Activated naive CD4-positive, alpha-beta T cell treated with anti-CD3 and anti-CD28 coated beads for 36 hours (primary cell): Measurements from ENCODE around the gene CDKN2C. TPM values are rescaled to one million over a fixed set of nuclear protein-coding genes. Genes with fewer than 3 reads are reported as not detected.
"Not testable (repeated sequence)": the region's sequence is repeated elsewhere in the genome, so short reads cannot be mapped to it uniquely, and the experiment has no call there.

ENCODE experiments used
- CTCF ChIA-PET: fragments of 350-600 bp; sonication (Branson Sonifier 250); formaldehyde crosslinking; loops from one replicate; lab custom pipeline; 2021; ENCODE audit warnings: antibody characterized with exemption; lab: Charles Lee
- DNase-seq: peaks from one replicate; pipeline ENCODE4 v3.0.0-alpha.2; 2020
- H3K27ac Mint-ChIP-seq: one replicate; pipeline ENCODE4 v1.8.0; 2021; ENCODE audit warnings: mild to moderate bottlenecking, mixed read lengths
- H3K27me3 Mint-ChIP-seq: one replicate; pipeline ENCODE4 v1.8.0; 2021; ENCODE audit warnings: low read depth, mixed read lengths
- H3K36me3 Mint-ChIP-seq: one replicate; pipeline ENCODE4 v1.8.0; 2021; ENCODE audit warnings: low read depth, mixed read lengths
- H3K4me1 Mint-ChIP-seq: one replicate; pipeline ENCODE4 v1.8.0; 2021; ENCODE audit warnings: low read depth, mixed read lengths
- H3K4me3 Mint-ChIP-seq: one replicate; pipeline ENCODE4 v1.8.0; 2021; ENCODE audit warnings: mild to moderate bottlenecking, moderate library complexity, mixed read lengths
- H3K9me3 Mint-ChIP-seq: one replicate; pipeline ENCODE4 v1.8.0; 2021; ENCODE audit warnings: mixed read lengths
- intact Hi-C: fragments of 100-400 bp; cut with micrococcal nuclease; formaldehyde crosslinking; loops from one replicate; pipeline ENCODE4 v1.15.1; 2023
- total RNA-seq, 2 experiments: library from RNA; stranded (reverse); gene quantifications; one replicate each; pipeline ENCODE4 v1.2.3, GENCODE V29; 2021

CDKN2C gene
- total RNA-seq, 2 experiments from 2014 or later: 13.5 to 14.4 TPM

- intact Hi-C loops: no loop called here
- H3K36me3 Mint-ChIP-seq: no peaks in the 10 kb centered on the region
- DNase-seq: no peak
- no peak overlapping the region for H3K27ac Mint-ChIP-seq
- peaks cover 20% of the 10 kb centered on the region for H3K27me3 Mint-ChIP-seq
- H3K4me1 Mint-ChIP-seq: peaks cover 7% of the 10 kb centered on the region
- H3K4me3 Mint-ChIP-seq: no peak overlapping the region
- no peaks in the 10 kb centered on the region for H3K9me3 Mint-ChIP-seq
- CTCF ChIA-PET: no interaction called here
These were observed 13.3 kb downstream of the CDKN2C start for GRCh38 chr1:50983219-50983802.

- H3K4me1 Mint-ChIP-seq: no peaks in the 10 kb centered on the region
- H3K27me3 Mint-ChIP-seq: peaks cover 10% of the 10 kb centered on the region
- intact Hi-C loops: no loop called here
- DNase-seq: no peak
- CTCF ChIA-PET: no interaction called here
- no peaks in the 10 kb centered on the region for H3K9me3 Mint-ChIP-seq
- H3K4me3 Mint-ChIP-seq: no peak overlapping the region
- H3K27ac Mint-ChIP-seq: no peak overlapping the region
- H3K36me3 Mint-ChIP-seq: no peaks in the 10 kb centered on the region
These were observed 15.0 kb downstream of the CDKN2C start for GRCh38 chr1:50985094-50985493.

GRCh38 chr1:50986653-50987052 lies 16.6 kb downstream of the CDKN2C start:
- no peaks in the 10 kb centered on the region for H3K9me3 Mint-ChIP-seq
- intact Hi-C loops: no loop called here
- CTCF ChIA-PET: interaction anchor here (0.6 to 0.7 kb wide), 3 partner anchors 19 to 409 kb away, joined by 3 to 5 read pairs (median 3); no protein-coding TSS in a partner anchor
- H3K27me3 Mint-ChIP-seq: peaks cover 10% of the 10 kb centered on the region
- H3K4me1 Mint-ChIP-seq: no peaks in the 10 kb centered on the region
- no peak overlapping the region for H3K27ac Mint-ChIP-seq
- no peak overlapping the region for H3K4me3 Mint-ChIP-seq
- no peaks in the 10 kb centered on the region for H3K36me3 Mint-ChIP-seq
- no peak for DNase-seq

GRCh38 chr1:50989694-50990093 lies 19.6 kb downstream of the CDKN2C start:
- Mint-ChIP-seq H3K9me3 (no peaks in the 10 kb centered on the region), H3K36me3 (no peaks in the 10 kb centered on the region), H3K4me1 (no peaks in the 10 kb centered on the region), H3K27ac (no peak overlapping the region), H3K27me3 (peaks cover 5% of the 10 kb centered on the region), H3K4me3 (no peak overlapping the region)
- intact Hi-C loops: no loop called here
- CTCF ChIA-PET: no interaction called here
- no peak for DNase-seq

GRCh38 chr1:50992532-50993318 lies 22.7 kb downstream of the CDKN2C start:
- H3K4me3 Mint-ChIP-seq: no peak overlapping the region
- H3K27me3 Mint-ChIP-seq: peaks cover 4% of the 10 kb centered on the region
- DNase-seq: no peak
- intact Hi-C loops: no loop called here
- H3K4me1 Mint-ChIP-seq: no peaks in the 10 kb centered on the region
- CTCF ChIA-PET: no interaction called here
- no peak overlapping the region for H3K27ac Mint-ChIP-seq
- H3K36me3 Mint-ChIP-seq: no peaks in the 10 kb centered on the region
- H3K9me3 Mint-ChIP-seq: no peaks in the 10 kb centered on the region

GRCh38 chr1:50993645-50994044 lies 23.6 kb downstream of the CDKN2C start:
- DNase-seq: no peak
- H3K27me3 Mint-ChIP-seq: peaks cover 4% of the 10 kb centered on the region
- no peaks in the 10 kb centered on the region for H3K4me1 Mint-ChIP-seq
- intact Hi-C loops: no loop called here
- CTCF ChIA-PET: no interaction called here
- H3K4me3 Mint-ChIP-seq: no peak overlapping the region
- no peak overlapping the region for H3K27ac Mint-ChIP-seq
- H3K36me3 Mint-ChIP-seq: no peaks in the 10 kb centered on the region
- no peaks in the 10 kb centered on the region for H3K9me3 Mint-ChIP-seq

GRCh38 chr1:50994997-50995396 lies 25.0 kb downstream of the CDKN2C start:
- no peak for DNase-seq
- CTCF ChIA-PET: no interaction called here
- Mint-ChIP-seq H3K27me3 (peaks cover 4% of the 10 kb centered on the region), H3K4me1 (no peaks in the 10 kb centered on the region), H3K27ac (no peak overlapping the region), H3K4me3 (no peak overlapping the region), H3K36me3 (no peaks in the 10 kb centered on the region), H3K9me3 (no peaks in the 10 kb centered on the region)
- intact Hi-C loops: no loop called here

GRCh38 chr1:50995651-50996050 lies 25.6 kb downstream of the CDKN2C start:
- CTCF ChIA-PET: interaction anchor here (0.6 kb wide), 1 partner anchor 101 kb away, joined by 3 read pairs; no protein-coding TSS in a partner anchor
- peaks cover 4% of the 10 kb centered on the region for H3K27me3 Mint-ChIP-seq
- no peaks in the 10 kb centered on the region for H3K4me1 Mint-ChIP-seq

GRCh38 chr1:50996083-50996482 lies 26.0 kb downstream of the CDKN2C start:
- H3K27me3 Mint-ChIP-seq: peaks cover 4% of the 10 kb centered on the region
- H3K36me3 Mint-ChIP-seq: no peaks in the 10 kb centered on the region
- no peak overlapping the region for H3K4me3 Mint-ChIP-seq
- intact Hi-C loops: no loop called here
- H3K4me1 Mint-ChIP-seq: no peaks in the 10 kb centered on the region
- CTCF ChIA-PET: interaction anchor here (0.6 kb wide), 1 partner anchor 101 kb away, joined by 3 read pairs; no protein-coding TSS in a partner anchor
- DNase-seq: no peak
- no peak overlapping the region for H3K27ac Mint-ChIP-seq
- H3K9me3 Mint-ChIP-seq: no peaks in the 10 kb centered on the region

More at GRCh38 chr1:50995651-50996050, 25.6 kb downstream of the CDKN2C start:
- no peaks in the 10 kb centered on the region for H3K9me3 Mint-ChIP-seq
- no peak overlapping the region for H3K4me3 Mint-ChIP-seq
- H3K36me3 Mint-ChIP-seq: no peaks in the 10 kb centered on the region
- no peak overlapping the region for H3K27ac Mint-ChIP-seq
- intact Hi-C loops: no loop called here
- no peak for DNase-seq

- H3K4me1 Mint-ChIP-seq, H3K9me3 Mint-ChIP-seq, H3K36me3 Mint-ChIP-seq, H3K27me3 Mint-ChIP-seq, CTCF ChIA-PET, intact Hi-C loops, H3K27ac Mint-ChIP-seq, DNase-seq, H3K4me3 Mint-ChIP-seq: not testable (repeated sequence)
These were observed 29.3 kb downstream of the CDKN2C start for GRCh38 chr1:50999375-50999774.

GRCh38 chr1:51000160-51000559 lies 30.1 kb downstream of the CDKN2C start:
- H3K36me3 Mint-ChIP-seq: no peaks in the 10 kb centered on the region
- CTCF ChIA-PET: interaction anchor here (0.7 kb wide), 1 partner anchor 189 kb away, joined by 3 read pairs; no protein-coding TSS in a partner anchor
- no peak overlapping the region for H3K27ac Mint-ChIP-seq
- H3K4me1 Mint-ChIP-seq: no peaks in the 10 kb centered on the region
- no peaks in the 10 kb centered on the region for H3K9me3 Mint-ChIP-seq
- DNase-seq: no peak
- peaks cover 4% of the 10 kb centered on the region for H3K27me3 Mint-ChIP-seq
- intact Hi-C loops: no loop called here
- no peak overlapping the region for H3K4me3 Mint-ChIP-seq

- Mint-ChIP-seq H3K4me1 (no peaks in the 10 kb centered on the region), H3K27ac (no peak overlapping the region), H3K4me3 (no peak overlapping the region), H3K9me3 (no peaks in the 10 kb centered on the region), H3K27me3 (peaks cover 4% of the 10 kb centered on the region), H3K36me3 (no peaks in the 10 kb centered on the region)
- CTCF ChIA-PET: interaction anchor here (0.6 to 0.7 kb wide), 2 partner anchors 188 to 225 kb away, joined by 3 read pairs; no protein-coding TSS in a partner anchor
- intact Hi-C loops: no loop called here
- DNase-seq: no peak
These were observed 30.6 kb downstream of the CDKN2C start for GRCh38 chr1:51000651-51001050.
